Fibroblast of lung (primary cell): ENCODE measurements around the gene OCIAD1. TPM values are rescaled to one million over a fixed set of nuclear protein-coding genes. Genes with fewer than 3 reads are reported as not detected.

ENCODE experiments used
- DNase-seq, 2 donors: peaks; one replicate each; pipeline versions ENCODE4 v3.0.0 to v3.0.0-alpha.2; 2010; ENCODE audit warnings: low read depth in 2 of 2
- H2AFZ ChIP-seq: 2 replicates; pipeline ENCODE4 v1.5.1; 2012; ENCODE audit warnings: low read length, control low read depth, inconsistent platforms
- H3K27ac ChIP-seq: 2 replicates; pipeline ENCODE4 v1.5.1; 2011; ENCODE audit warnings: low read length, control low read depth; ENCODE audit not compliant: insufficient read depth
- H3K27me3 ChIP-seq: 2 replicates; pipeline ENCODE4 v1.5.1; 2011; ENCODE audit warnings: mild to moderate bottlenecking, low read length; ENCODE audit not compliant: control insufficient read depth, insufficient read depth
- H3K36me3 ChIP-seq: 2 replicates; pipeline ENCODE4 v1.5.1; 2011; ENCODE audit warnings: low read length; ENCODE audit not compliant: control insufficient read depth, insufficient read depth
- H3K4me1 ChIP-seq: 2 replicates; pipeline ENCODE4 v1.5.1; 2011; ENCODE audit warnings: low read length; ENCODE audit not compliant: control insufficient read depth, insufficient read depth; ENCODE audit errors: extremely low read depth
- H3K4me2 ChIP-seq: 2 replicates; pipeline ENCODE4 v1.5.1; 2011; ENCODE audit warnings: low read length, control low read depth; ENCODE audit not compliant: insufficient read depth; ENCODE audit errors: extremely low read depth
- H3K4me3 ChIP-seq, 4 experiments: fragments of 200-600 bp in 1 of 4; sonication (generic) in 1 of 4; replicated peaks in 1 of 4; 2 replicates each; pipeline ENCODE4 v1.5.1; 2011 to 2016; ENCODE audit warnings: low read length in 4 of 4, low read depth in 3 of 4, mild to moderate bottlenecking in 3 of 4, control low read depth in 2 of 4, inconsistent platforms in 1 of 4, mixed read lengths in 1 of 4; ENCODE audit not compliant: insufficient read depth in 1 of 4; ENCODE audit errors: control extremely low read depth in 1 of 4
- H3K79me2 ChIP-seq: 2 replicates; pipeline ENCODE4 v1.5.1; 2012; ENCODE audit warnings: mild to moderate bottlenecking, low read length, inconsistent platforms; ENCODE audit not compliant: control insufficient read depth, insufficient read depth
- H3K9ac ChIP-seq: 2 replicates; pipeline ENCODE4 v1.5.1; 2011; ENCODE audit warnings: mild to moderate bottlenecking, low read length, control low read depth; ENCODE audit not compliant: insufficient read depth
- H3K9me3 ChIP-seq: 2 replicates; pipeline ENCODE4 v1.5.1; 2012; ENCODE audit warnings: low read depth, low read length; ENCODE audit not compliant: control insufficient read depth, insufficient read depth
- H4K20me1 ChIP-seq: 2 replicates; pipeline ENCODE4 v1.5.1; 2011; ENCODE audit warnings: low read length; ENCODE audit not compliant: control insufficient read depth, insufficient read depth; ENCODE audit errors: extremely low read depth
- EZH2 ChIP-seq: IDR thresholded peaks from 2 replicates; pipeline ENCODE4 v1.5.1; 2012; ENCODE audit warnings: low read length, control low read depth, mild to moderate bottlenecking; ENCODE audit errors: missing control alignments
- polyA plus RNA-seq, 2 donors: library from polyadenylated mRNA; depleted of rRNA in 1 of 2; stranded (reverse) in 1 of 2; unstranded in 1 of 2; fragments of >200 nt; gene quantifications; 2 replicates each; pipeline ENCODE4 v1.2.1, GENCODE V29; 2011 to 2012; ENCODE audit warnings: missing spikeins in 1 of 2
- total RNA-seq: library from RNA; depleted of rRNA; stranded (reverse); fragments of >200 nt; gene quantifications from 2 replicates; pipeline ENCODE4 v1.2.1, GENCODE V29; 2014
- TF ChIP-seq, protein P1 (sequence below), 2 donors: IDR thresholded peaks in 1 of 2; conservative IDR thresholded peaks in 1 of 2; 1 replicate in 1 of 2; 2 replicates in 1 of 2; pipeline ENCODE4 v1.5.1; 2011 to 2012; ENCODE audit warnings: low read length in 2 of 2, control low read depth in 1 of 2, inconsistent platforms in 1 of 2, low read depth in 1 of 2, mild to moderate bottlenecking in 1 of 2

OCIAD1 gene
- total and polyA plus RNA-seq, 2 donors (not counting 1 experiment from before 2014, with no cell fraction given): 92.8 to 163 TPM

DNA sequence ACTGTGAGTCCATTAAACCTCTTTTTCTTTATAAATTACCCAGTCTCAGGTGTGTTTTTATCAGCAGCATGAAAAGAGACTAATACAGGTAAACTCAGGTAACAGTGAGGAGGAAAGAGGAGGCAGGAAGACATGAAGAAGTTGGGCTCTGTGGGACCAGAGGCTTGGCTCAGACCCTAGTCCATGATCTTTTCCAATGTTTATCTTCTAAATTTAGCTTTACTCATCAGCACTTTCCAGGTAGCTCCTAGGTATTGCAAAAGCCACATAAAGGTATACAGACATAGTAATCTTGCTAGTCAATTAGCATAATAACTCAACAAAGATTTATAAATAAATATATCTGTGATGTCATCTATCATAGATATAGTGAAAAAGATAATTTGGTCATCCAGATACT is 39.6 kb upstream of the OCIAD1 start:
- Histone ChIP-seq H3K9ac (no peak overlapping the region), H4K20me1 (no peaks in the 10 kb centered on the region), H3K27ac (no peak overlapping the region), H3K9me3 (no peaks in the 10 kb centered on the region), H3K4me2 (no peak overlapping the region), H3K79me2 (no peaks in the 10 kb centered on the region), H3K36me3 (no peaks in the 10 kb centered on the region), H3K4me1 (no peaks in the 10 kb centered on the region), H3K27me3 (no peaks in the 10 kb centered on the region), H3K4me3 (no peak overlapping the region), H2AFZ (no peak overlapping the region)
- TF ChIP-seq EZH2: no peak
- TF ChIP-seq, protein P1, sequence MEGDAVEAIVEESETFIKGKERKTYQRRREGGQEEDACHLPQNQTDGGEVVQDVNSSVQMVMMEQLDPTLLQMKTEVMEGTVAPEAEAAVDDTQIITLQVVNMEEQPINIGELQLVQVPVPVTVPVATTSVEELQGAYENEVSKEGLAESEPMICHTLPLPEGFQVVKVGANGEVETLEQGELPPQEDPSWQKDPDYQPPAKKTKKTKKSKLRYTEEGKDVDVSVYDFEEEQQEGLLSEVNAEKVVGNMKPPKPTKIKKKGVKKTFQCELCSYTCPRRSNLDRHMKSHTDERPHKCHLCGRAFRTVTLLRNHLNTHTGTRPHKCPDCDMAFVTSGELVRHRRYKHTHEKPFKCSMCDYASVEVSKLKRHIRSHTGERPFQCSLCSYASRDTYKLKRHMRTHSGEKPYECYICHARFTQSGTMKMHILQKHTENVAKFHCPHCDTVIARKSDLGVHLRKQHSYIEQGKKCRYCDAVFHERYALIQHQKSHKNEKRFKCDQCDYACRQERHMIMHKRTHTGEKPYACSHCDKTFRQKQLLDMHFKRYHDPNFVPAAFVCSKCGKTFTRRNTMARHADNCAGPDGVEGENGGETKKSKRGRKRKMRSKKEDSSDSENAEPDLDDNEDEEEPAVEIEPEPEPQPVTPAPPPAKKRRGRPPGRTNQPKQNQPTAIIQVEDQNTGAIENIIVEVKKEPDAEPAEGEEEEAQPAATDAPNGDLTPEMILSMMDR (conservative IDR thresholded peaks at IDR 0.05 in 1 of 2, IDR thresholded peaks at IDR 0.05 in 1 of 2; ENCODE audit: low read depth in 1 of 2, low read length in 2 of 2): no peak
- DNase-seq: no peak

DNA sequence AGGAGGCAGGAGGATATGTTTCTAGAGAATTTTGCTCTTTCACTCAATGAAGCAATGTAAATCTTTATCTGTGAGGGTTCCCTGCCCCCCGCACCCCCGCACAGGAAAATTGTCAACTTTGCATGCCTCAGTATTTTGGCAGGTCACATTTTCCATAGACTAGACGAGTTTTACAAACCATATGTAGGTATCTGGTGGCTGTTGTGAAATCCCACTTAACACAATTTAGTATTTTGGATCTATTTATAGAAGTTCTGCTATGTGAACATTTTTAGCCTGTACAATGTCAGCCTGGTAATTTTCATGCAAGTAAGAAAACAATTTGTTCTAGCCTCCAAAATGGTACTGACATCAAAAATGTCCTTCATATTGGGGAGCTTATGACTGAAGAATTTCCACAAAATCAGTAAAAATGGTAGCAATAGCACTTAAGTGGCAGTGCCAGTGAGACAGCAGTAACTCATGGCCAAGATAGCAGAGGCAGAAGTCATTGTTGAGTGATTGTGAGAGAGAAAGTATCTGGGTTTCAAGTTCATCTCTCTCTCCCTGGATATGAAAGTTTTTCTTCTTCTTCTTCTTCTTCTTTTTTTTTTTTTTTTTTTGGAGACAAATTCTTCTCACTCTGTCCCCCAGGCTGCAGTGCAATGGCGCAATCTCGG is 38.4 kb upstream of the OCIAD1 start:
- Histone ChIP-seq H3K79me2 (no peaks in the 10 kb centered on the region), H3K4me2 (no peak overlapping the region), H4K20me1 (no peaks in the 10 kb centered on the region), H3K36me3 (no peaks in the 10 kb centered on the region), H3K9me3 (no peaks in the 10 kb centered on the region), H3K9ac (no peak overlapping the region), H3K27ac (no peak overlapping the region), H3K27me3 (no peaks in the 10 kb centered on the region), H3K4me3 (no peak overlapping the region), H2AFZ (no peak overlapping the region), H3K4me1 (no peaks in the 10 kb centered on the region)
- no peak for TF ChIP-seq EZH2
- TF ChIP-seq, protein P1 (conservative IDR thresholded peaks at IDR 0.05 in 1 of 2, IDR thresholded peaks at IDR 0.05 in 1 of 2; ENCODE audit: low read depth in 1 of 2, low read length in 2 of 2): no peak
- DNase-seq: no peak

- Histone ChIP-seq H4K20me1 (no peaks in the 10 kb centered on the region), H3K4me2 (no peak overlapping the region), H3K27ac (no peak overlapping the region), H2AFZ (no peak overlapping the region), H3K9ac (no peak overlapping the region), H3K36me3 (no peaks in the 10 kb centered on the region), H3K4me3 (no peak overlapping the region), H3K27me3 (no peaks in the 10 kb centered on the region), H3K9me3 (no peaks in the 10 kb centered on the region), H3K4me1 (no peaks in the 10 kb centered on the region), H3K79me2 (no peaks in the 10 kb centered on the region)
- TF ChIP-seq, protein P1 (conservative IDR thresholded peaks at IDR 0.05 in 1 of 2, IDR thresholded peaks at IDR 0.05 in 1 of 2; ENCODE audit: low read depth in 1 of 2, low read length in 2 of 2): no peak
- TF ChIP-seq EZH2: no peak
- DNase-seq: no peak
These were observed 35.8 kb upstream of the OCIAD1 start for GRCh38 chr4:48795108-48795507.
